GM18868 (cell line): Measurements from ENCODE around the gene COL5A1.

ENCODE experiments used
- ATAC-seq: cut with Tn5 transposase; IDR thresholded peaks from one replicate; pipeline ENCODE4 v1.9.1; 2021; ENCODE audit warnings: mild to moderate bottlenecking, moderate library complexity; ENCODE audit not compliant: unreplicated experiment

The COL5A1 gene

DNA sequence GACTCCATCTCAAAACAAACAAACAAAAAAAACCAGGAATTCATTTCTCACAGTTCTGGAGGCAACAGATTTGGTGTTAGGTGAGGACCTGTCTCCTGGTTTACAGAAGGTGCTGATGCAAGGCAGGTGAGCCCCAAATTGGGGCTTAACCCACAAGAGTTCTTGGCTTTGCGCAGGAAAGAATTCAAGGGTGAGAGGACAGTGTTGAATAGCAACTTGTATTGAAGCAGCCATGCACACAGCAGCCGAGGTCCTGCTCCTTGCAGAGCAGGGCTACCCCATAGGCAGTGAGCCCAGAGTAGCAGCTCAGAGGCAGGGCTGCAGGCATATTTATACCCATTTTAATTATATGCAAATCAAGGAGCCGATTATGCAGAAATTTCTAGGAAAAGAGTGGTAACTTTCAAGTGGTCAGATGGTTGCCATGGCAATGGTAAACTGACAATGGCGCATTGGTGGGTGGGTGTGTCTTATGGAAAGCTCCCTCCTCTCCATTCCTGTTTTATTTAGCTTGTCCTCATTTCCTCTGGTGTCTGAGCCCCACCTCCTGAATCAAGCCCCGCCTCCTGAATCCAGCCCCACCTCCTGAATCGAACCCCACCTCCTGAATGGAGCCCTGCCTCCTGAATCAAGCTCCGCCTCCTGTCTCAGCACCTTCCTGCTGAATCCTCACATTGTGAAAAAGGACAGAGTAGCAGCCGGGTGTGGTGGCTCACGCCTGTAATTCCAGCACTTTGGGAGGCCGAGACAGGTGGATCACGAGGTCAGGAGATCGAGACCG is 34.5 kb upstream of the COL5A1 start:
- ATAC-seq: no peak

- no peak for ATAC-seq
Measured at GRCh38 chr9:134607971-134608370, 33.6 kb upstream of the COL5A1 start.

DNA sequence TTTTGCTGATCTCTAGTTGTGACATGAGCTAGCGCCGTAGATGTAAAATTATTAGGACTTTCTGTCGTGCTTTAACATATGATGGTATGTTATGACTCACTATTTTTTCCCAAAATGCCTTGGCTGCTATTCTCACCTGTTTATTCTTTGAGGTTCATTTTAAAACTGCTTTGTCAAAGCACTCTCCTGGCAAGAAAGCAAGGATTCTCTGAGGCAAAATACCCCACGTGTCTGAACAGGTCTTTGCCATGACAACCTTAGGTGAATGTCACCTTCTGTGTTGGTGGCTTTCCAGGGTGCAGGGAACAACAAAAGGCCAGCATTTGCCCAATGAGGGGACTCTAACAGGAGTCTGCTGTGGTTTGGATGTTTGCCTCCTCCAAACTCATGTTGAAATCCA is 30.6 kb upstream of the COL5A1 start:
- no peak for ATAC-seq

GRCh38 chr9:134612309-134612708 is 29.3 kb upstream of the COL5A1 start:
- ATAC-seq: no peak

DNA sequence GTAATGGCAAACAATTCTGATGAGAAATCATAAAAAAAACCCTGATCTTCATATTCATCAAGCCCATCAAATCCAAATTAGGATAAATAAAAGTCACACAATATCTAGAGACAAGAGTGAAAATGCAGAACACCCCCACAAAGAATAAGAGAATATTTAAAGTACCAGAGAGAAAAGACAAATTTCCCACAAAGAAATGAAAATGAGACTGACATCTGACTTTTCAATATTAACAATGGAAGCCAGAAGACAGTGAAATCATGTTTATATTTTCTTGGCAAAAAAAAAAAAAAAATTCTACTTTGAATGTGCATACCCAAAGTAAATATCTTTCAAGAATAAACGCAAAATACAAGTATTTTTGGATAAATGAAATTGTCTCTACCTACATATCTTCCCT is 28.9 kb upstream of the COL5A1 start:
- ATAC-seq: no peak

DNA sequence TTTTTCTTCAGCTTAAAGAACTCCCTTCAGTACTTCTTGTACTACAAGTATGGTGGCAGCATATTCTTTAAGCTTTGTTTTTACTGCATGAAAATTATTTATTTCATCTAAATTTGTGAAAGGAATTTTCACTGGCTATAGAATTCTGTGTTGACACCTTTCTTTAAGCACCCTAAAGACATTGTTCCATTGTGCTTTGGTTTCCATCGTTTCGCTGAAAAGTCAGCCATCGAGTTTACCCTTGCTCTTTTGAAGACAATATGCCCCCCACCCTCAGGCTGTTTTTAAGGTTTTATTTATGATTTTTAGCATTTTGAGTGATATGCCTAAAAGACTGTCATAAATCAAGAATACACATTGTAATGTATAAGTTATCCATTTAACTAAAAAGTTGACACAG is 27.3 kb upstream of the COL5A1 start:
- ATAC-seq: no peak

GRCh38 chr9:134616341-134616740 is 25.3 kb upstream of the COL5A1 start:
- ATAC-seq: no peak

DNA sequence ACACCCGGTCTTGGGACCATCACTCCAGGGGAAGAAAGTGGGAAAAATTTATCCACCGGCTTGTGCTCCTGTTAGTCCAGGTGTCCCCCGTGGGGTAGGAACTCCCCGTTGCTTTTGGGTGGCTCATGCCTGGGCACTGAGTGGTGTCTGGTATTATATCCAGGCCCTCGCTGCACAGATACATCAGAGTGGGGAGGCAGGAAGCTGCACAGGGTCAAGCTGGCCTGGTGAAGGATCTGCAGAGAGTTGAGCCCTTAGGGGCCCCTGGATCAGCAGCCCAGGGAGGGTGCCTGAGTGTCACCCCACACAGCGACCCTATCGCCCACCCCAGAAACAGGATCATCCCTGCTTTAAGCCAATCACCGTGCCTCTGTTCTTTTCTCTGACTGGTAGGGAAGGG is 24.4 kb upstream of the COL5A1 start:
- no peak for ATAC-seq

DNA sequence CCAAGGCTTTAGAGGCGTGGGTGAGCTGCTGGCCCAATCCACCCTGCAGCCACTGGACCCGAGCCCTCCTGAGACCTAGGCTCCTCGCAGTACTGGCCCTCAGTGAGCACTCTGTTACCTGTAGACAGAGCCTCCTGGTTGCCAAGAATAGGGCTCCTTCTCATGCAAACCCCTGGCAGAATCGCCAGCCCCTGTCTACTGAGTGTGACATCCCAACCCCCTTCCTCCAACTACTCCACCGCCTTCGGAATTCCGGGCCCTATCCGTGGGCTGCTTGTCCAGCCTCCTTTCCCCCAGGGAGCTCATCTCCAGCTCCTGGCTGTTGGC is 23.8 kb upstream of the COL5A1 start:
- ATAC-seq: no peak

- no peak for ATAC-seq
Measured at GRCh38 chr9:134618163-134618832, 23.3 kb upstream of the COL5A1 start.

DNA sequence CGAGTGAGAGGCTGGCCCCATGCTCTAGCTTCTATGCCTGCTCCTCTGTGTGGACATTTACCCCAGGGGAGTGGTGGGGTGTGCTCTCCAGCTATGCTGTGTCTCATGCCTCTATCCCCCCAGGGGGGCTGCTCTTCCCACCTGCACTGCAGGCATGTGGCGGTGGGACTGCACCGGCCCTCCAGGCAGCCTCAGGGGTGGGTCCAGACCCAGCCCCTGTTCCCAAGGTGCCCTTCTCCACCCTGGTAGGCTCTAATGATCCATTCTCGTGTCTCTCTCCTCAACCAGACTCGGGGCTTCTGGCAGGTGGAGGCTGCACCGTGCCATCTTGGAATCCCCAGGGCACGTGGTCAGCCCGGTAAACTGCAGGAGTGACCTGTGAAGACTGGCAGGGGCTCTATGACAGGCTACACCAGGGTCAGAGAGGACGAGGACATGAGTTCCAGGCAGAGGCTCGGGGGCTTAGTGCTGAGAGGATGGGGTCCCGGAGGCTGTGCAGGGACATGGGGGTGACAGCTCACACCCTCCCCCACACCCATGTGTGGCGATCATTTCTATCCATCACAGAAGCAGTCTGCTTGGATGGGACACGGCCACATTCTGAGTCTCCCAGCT is 22.7 kb upstream of the COL5A1 start:
- ATAC-seq: no peak

GRCh38 chr9:134619448-134619982 is 22.1 kb upstream of the COL5A1 start:
- no peak for ATAC-seq

GRCh38 chr9:134619983-134620661 is 21.5 kb upstream of the COL5A1 start:
- no peak for ATAC-seq

- no peak for ATAC-seq
Measured at GRCh38 chr9:134620751-134621557, 20.6 kb upstream of the COL5A1 start.

GRCh38 chr9:134621558-134622110 is 20.0 kb upstream of the COL5A1 start:
- ATAC-seq: no peak

GRCh38 chr9:134622896-134623257 is 18.7 kb upstream of the COL5A1 start:
- no peak for ATAC-seq

- no peak for ATAC-seq
Measured at GRCh38 chr9:134623258-134624066, 18.1 kb upstream of the COL5A1 start.

GRCh38 chr9:134624137-134624591 is 17.4 kb upstream of the COL5A1 start:
- no peak for ATAC-seq

- no peak for ATAC-seq
Measured at GRCh38 chr9:134624621-134625181, 16.9 kb upstream of the COL5A1 start.
